ENCODE data around the gene SPHKAP. TPM values are rescaled to one million over a fixed set of nuclear protein-coding genes. Genes with fewer than 3 reads are reported as not detected.

SPHKAP gene
- total and polyA plus RNA-seq, 8 donors = 0.18 to 1.8 (median 1.4) TPM; not detected in 1

DNA sequence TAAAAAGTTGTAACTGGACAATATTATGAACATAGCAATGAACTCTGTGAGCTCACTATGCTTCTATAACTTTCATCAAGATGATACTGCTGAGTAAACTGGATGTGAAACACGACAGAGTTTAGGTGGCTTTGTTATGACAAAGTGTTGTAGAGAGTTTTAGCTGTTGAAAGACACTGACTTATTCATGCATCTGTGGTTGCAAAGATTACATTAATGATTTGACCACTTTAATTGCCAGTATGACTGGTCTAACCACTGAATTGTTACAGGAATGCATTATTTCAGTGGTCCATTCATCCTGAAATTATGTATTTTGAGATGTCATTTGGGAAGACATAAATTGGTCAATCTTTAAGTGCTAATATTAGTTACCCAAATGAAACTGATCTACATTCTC lies 117.9 kb downstream of the SPHKAP start:
- no peak for DNase-seq
- H3K36me3 ChIP-seq = no peaks in the 10 kb centered on the region
- TF ChIP-seq, protein P1, sequence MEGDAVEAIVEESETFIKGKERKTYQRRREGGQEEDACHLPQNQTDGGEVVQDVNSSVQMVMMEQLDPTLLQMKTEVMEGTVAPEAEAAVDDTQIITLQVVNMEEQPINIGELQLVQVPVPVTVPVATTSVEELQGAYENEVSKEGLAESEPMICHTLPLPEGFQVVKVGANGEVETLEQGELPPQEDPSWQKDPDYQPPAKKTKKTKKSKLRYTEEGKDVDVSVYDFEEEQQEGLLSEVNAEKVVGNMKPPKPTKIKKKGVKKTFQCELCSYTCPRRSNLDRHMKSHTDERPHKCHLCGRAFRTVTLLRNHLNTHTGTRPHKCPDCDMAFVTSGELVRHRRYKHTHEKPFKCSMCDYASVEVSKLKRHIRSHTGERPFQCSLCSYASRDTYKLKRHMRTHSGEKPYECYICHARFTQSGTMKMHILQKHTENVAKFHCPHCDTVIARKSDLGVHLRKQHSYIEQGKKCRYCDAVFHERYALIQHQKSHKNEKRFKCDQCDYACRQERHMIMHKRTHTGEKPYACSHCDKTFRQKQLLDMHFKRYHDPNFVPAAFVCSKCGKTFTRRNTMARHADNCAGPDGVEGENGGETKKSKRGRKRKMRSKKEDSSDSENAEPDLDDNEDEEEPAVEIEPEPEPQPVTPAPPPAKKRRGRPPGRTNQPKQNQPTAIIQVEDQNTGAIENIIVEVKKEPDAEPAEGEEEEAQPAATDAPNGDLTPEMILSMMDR (IDR thresholded peaks at IDR 0.05) = no peak
- intact Hi-C loops (cut with DNase I) = no loop called here
- no peak for ATAC-seq
- H3K4me1 ChIP-seq = no peaks in the 10 kb centered on the region
- no peaks in the 10 kb centered on the region for H3K9me3 ChIP-seq
- H3K4me3 ChIP-seq = no peak overlapping the region
- no peaks in the 10 kb centered on the region for H3K27me3 ChIP-seq
- H3K27ac ChIP-seq = no peak overlapping the region

DNA sequence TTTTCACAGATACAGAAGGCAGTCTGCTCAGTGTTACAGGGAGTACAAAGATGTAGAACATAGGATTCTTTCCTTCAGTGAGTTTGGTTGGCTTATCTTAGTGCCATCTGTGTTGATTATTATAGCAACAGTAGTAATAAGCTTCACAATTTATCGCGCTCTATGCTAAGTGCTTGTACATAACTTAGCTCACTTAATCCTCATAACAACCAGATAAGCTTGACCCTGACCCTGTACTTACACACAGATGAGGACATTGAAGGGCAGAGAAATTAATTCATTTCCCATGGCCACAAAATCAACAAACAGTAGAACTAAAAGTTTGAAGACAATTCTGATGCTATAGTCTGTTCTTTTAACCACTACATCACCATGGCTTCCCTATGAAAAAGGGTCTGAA lies 121.8 kb downstream of the SPHKAP start:
- ATAC-seq = peak; percentile 82
- no peak for DNase-seq
- Histone ChIP-seq H3K36me3 (no peaks in the 10 kb centered on the region), H3K27ac (no peak overlapping the region), H3K27me3 (no peaks in the 10 kb centered on the region), H3K4me3 (no peak overlapping the region), H3K9me3 (no peaks in the 10 kb centered on the region), H3K4me1 (no peaks in the 10 kb centered on the region)
- intact Hi-C loops (cut with DNase I) = no loop called here
- TF ChIP-seq, protein P1 (IDR thresholded peaks at IDR 0.05) = no peak

- TF ChIP-seq, protein P1 (IDR thresholded peaks at IDR 0.05) = no peak
- H3K27ac ChIP-seq = no peak overlapping the region
- no peak overlapping the region for H3K4me3 ChIP-seq
- DNase-seq (peak in 2 of 4 donors; percentile 33 to 61), ATAC-seq (peak; percentile 62)
- no peaks in the 10 kb centered on the region for H3K36me3 ChIP-seq
- no peaks in the 10 kb centered on the region for H3K9me3 ChIP-seq
- intact Hi-C loops (cut with DNase I) = no loop called here
- H3K27me3 ChIP-seq = no peaks in the 10 kb centered on the region
- no peaks in the 10 kb centered on the region for H3K4me1 ChIP-seq
Measured at GRCh38 chr2:228056293-228057097, 125.0 kb downstream of the SPHKAP start.

DNA sequence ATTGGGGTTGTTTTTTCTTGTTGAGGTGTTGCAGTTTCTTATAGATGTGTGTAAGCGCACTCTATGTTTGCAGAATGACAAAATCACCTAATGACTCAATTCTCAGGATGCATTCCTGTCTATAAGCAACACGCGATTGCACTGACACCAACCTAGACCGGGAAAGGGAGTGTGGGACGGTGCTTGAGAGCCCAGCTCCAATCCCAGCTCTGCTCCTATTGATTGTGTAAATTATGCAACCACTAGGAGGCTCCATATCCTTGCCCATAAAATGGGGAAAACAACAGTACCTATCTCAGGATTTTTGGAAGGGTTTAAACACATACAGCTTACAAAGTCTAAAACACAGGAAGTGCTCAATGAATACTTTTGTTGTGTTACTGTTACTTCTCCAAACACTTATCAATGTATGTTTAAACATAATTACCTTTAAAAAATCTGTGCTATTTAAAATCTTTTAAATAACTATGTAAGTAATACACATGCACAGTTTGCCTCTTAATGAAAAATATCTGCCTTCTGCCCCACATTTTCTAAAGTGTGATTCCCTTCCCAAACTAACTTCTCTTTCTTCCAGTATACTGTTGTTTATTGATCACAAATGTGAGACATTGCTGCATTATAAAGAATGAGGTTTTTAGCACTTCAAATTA lies 132.5 kb downstream of the SPHKAP start:
- Histone ChIP-seq H3K4me1 (no peaks in the 10 kb centered on the region), H3K4me3 (no peak overlapping the region), H3K27ac (no peak overlapping the region), H3K27me3 (no peaks in the 10 kb centered on the region), H3K36me3 (no peaks in the 10 kb centered on the region), H3K9me3 (no peaks in the 10 kb centered on the region)
- TF ChIP-seq, protein P1 (IDR thresholded peaks at IDR 0.05) = peak; percentile 32 to 35
- DNase-seq (peak in 3 of 4 donors; percentile 31 to 68 (median 54)), ATAC-seq (peak; percentile 99)
- intact Hi-C loops (cut with DNase I) = no loop called here

DNA sequence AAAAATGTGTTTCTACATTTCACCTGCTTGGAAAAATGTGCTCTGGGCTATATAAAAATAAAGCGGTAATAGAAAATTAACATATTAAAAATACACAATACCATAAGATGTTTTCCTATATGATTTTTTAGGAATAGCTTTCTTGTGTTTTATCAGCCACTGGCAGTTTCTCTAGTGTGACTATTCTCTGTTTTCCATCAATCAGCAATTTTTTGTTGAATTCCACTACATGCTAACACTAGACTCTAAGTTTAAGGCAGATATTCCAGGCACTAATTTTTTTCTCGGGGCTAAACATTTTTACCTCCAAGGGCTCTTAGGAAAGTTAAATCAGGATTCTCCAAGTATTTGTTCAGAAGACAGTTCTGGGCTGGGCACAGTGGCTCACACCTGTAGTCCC lies 140.5 kb downstream of the SPHKAP start:
- Histone ChIP-seq H3K36me3 (no peaks in the 10 kb centered on the region), H3K9me3 (no peaks in the 10 kb centered on the region), H3K27ac (no peak overlapping the region), H3K4me1 (no peaks in the 10 kb centered on the region), H3K27me3 (no peaks in the 10 kb centered on the region), H3K4me3 (no peak overlapping the region)
- ATAC-seq (no peak), DNase-seq (no peak)
- TF ChIP-seq, protein P1 (IDR thresholded peaks at IDR 0.05) = no peak
- intact Hi-C loops (cut with DNase I) = no loop called here

All from left lung (tissue), 10 donors.